GM12872 (cell line): ENCODE measurements around the gene PRDM5.

Experiments used
- TF ChIP-seq, protein P1 (sequence below): IDR thresholded peaks from 3 replicates; pipeline ENCODE4 v1.5.1; 2011; ENCODE audit warnings: low read depth, mild to moderate bottlenecking, low read length, moderate library complexity; ENCODE audit not compliant: insufficient read depth

The PRDM5 gene

DNA sequence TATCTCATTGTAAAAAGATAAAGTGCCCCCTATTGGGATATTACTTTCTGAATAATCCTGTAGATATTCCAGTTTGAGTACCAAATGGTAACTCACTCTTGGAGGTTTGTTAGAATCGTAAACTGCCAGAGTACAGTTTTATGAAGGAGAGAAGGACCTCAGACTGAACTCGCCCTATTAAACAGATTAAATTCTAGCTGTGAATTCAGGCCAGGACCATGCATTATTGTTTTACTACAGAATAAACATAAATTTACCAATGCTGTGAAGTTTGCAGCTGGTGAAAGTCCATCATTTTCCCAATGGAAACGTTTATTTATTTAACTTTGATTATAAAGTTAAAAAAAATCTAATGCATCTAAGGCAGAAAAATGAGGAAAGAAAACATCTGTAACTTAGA is 20.2 kb upstream of the PRDM5 start:
- TF ChIP-seq, protein P1, sequence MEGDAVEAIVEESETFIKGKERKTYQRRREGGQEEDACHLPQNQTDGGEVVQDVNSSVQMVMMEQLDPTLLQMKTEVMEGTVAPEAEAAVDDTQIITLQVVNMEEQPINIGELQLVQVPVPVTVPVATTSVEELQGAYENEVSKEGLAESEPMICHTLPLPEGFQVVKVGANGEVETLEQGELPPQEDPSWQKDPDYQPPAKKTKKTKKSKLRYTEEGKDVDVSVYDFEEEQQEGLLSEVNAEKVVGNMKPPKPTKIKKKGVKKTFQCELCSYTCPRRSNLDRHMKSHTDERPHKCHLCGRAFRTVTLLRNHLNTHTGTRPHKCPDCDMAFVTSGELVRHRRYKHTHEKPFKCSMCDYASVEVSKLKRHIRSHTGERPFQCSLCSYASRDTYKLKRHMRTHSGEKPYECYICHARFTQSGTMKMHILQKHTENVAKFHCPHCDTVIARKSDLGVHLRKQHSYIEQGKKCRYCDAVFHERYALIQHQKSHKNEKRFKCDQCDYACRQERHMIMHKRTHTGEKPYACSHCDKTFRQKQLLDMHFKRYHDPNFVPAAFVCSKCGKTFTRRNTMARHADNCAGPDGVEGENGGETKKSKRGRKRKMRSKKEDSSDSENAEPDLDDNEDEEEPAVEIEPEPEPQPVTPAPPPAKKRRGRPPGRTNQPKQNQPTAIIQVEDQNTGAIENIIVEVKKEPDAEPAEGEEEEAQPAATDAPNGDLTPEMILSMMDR: no peak

DNA sequence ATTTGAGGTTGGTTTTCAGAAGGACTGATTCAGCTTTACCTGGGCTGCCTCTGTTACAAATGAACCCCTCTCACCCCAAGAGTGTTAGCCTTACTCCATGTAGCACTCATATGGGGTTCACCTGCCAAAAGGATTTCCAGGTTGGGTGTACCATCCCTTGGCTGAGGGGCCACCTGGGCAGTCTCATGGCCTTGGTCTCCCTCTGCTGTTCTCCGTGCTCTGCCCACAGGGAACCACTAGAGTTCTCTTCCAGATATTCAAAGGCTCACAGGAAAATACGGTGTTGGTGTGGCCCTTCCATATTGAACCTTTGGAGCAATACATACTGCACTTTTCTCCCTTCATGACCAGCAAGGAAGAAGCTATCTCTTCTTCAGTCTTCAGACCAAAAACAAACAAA is 18.0 kb upstream of the PRDM5 start:
- TF ChIP-seq, protein P1: no peak

DNA sequence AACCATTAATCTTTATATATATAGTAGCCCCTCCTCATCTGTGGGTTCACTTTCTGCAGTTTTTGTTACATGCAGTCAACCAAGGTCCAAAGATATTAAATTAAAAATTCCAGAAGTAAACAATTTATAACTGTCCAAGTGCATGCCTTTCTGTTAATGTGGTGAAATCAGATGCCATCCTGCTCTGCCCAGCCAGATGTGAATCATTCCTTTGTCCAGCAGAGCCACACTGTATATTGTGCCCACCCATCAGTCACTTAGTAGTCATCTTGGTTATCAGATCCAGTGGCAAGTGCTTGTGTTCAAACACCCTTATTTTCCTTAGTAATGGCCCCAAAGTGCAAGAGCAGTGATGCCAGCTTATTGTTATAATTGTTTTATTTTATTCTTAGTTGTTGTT is 17.2 kb upstream of the PRDM5 start:
- TF ChIP-seq, protein P1: no peak

DNA sequence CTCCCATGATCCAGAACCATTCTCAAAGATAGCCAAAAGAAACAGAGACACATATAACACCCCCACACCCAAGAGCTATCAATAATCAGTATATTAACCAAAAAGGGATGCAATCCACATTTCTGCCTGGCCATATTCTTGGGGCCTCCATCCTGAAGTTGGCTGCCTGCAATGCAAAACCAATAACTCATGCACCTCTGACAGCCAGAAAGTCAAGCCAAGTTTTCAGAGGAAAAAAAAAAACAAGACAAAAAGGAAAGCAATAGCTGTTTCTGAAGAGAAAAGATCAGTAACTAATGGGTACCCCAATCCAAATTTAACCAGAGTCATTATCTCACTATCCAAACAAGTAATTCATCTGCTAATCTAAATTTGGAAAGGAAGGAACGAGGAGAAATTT is 7.3 kb upstream of the PRDM5 start:
- TF ChIP-seq, protein P1: no peak

DNA sequence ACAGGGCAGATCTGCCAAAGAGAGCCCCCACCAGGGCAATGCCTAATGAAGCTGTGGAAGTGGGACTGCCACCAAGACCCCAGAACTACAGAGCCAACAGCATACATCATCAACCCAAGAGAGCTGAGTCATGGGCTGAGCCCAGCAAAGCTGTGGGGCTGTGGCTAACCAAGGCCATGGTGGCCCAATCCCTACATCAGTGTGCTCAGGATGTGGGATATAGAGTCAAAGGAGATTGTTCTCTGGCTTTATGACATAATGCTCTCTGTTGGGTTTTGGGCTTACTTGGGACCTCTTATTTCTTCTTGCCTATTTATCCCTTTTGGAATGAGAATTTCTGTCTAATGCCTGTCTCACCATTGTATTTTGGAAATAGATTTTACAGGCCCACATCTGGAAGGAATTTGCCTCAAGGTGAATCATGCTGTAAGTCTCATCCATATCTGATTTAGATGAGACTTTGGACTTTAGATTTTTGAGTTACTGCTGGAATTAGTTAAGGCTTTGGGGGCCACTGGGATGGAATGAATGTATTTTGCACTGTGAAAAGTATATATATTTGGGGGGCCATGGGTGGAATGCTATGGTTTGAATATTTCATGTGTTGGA is 5.4 kb upstream of the PRDM5 start:
- TF ChIP-seq, protein P1: no peak

DNA sequence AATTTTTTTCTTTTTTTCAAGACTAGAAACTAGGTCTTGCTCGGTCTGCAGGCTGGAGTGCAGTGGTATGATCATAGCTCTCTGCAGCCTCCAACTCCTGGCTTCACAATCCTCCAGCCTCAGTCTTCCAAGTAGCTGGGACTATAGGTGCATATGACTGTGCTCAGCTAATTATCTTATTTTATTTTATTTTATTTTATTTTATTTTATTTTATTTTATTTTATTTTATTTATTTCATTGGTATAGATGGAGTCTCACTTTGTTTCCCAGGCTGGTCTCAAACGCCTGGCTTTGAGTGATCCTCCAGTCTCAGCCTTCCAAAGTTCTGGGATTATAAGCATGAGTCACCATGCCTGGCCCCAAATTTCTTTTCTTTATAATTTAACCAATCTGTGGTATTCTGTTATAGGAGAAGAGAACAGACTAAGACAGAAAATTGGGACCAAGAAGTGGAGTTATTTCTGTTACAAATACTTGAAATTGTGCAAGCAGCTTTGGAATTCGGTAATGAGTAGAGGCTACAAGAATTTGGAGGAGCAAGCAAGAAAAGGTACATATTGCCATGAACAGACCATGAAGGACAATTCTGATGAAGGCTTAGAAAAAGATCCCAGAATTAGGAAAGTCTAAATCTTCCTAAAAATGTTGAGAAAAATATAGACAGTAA is 4.0 kb upstream of the PRDM5 start:
- TF ChIP-seq, protein P1: no peak

DNA sequence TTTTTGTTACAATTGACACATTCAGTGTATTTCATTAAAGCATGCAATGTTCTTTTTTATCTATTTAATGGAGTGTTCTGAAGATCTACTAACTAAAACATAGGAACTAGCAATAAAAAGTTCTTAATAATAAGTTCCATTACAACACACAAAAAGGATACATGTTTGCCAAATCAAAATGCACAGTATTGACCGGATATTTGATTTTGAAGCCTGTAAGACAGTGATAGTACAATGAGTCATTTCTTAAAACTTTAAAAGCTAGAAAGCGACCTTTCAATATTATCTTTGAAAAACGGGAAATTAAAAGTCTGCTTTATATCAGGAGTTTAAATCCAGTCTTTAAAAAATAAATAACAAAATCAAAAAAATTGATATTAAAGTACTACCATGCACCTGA is 2.4 kb upstream of the PRDM5 start:
- TF ChIP-seq, protein P1: no peak
